HG03520 (cell line): Measurements from ENCODE around the gene SLC25A44.
"Not testable (repeated sequence)": the region's sequence is repeated elsewhere in the genome, so short reads cannot be mapped to it uniquely, and the experiment has no call there.

Source experiments
- ATAC-seq: cut with Tn5 transposase; IDR thresholded peaks from one replicate; pipeline ENCODE4 v1.9.1; 2021; ENCODE audit warnings: mild to moderate bottlenecking, moderate library complexity; ENCODE audit not compliant: unreplicated experiment

The SLC25A44 gene

DNA sequence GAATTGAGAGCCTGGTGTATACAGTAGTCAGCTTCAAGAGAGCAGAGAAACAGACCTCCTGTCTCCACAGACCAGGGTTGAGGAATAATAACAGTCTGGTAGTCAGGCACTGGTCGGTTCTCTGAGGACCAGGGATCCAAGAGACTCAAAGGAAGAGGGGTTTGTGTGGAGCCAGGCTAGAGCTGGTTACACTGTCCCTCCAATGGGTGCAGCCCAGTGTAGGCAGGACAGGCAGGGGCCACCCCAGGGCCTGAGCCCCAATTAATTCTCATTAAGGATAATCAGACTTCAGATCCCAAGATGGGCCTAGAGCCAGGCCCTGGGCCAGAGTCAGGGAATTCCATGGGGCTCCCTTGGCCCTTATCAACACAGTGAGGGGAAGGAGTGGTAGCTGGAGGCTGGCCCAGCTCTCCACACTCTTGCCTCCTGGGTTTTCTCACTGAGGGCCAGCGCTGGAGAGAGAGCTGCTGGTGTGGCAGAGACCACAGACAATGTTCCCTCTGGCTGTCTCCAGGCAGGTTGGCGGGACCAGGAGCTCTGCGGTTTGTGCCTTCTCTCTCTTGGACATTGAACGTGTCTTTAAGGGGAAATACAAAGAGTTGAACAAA, 31.4 kb upstream of the SLC25A44 start:
- ATAC-seq: no peak

DNA sequence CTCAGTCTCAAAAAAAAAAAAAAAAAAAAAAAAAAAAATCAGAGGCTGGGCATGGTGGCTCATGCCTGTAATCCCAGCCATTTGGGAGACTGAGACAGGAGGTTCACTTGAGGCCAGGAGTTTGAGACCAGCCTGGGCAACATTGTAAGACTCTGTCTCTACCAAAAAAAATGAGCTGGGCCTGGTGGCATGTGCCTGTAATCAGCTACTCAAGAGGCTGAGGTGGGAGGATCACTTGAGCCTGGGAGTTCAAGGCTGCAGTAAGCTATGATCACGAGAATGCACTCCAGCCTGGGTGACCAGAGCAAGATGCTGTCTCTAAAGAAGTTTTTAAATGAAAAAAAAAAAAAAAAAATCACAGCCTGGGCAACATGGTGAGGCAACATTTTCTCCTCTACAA, 30.2 kb upstream of the SLC25A44 start:
- ATAC-seq: no peak

DNA sequence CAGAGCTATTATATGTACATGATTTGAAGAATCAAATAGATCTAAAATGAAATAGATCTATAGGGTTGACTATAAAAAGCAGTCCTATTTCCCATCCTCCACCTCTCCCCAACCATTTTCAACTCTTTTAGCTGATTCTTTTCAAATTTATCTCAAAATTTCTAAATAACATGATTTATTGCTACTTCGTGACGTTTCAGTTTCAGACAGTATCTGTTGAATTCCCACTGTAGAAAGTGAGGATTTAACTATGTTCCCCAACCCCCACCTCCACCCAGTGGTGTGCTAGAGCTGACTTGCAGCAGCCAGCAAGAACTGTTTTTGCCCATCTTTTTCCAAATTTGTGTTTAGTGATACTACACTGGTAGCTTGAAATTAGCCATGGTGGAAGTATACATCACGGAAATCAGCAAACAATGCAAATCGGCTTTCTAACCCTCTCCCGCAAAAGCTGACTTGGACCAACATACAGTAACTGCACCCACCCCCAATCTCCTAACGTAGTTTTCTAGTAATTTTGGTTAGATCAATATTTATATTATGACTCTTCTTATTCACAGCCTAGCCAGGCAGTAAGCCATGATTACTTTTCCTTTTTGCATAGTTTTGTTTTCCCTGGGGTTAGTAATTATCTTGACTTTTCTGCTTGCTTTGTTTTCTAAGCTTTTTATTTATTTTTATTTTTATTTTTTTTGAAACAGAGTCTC, 29.6 kb upstream of the SLC25A44 start:
- ATAC-seq: no peak

DNA sequence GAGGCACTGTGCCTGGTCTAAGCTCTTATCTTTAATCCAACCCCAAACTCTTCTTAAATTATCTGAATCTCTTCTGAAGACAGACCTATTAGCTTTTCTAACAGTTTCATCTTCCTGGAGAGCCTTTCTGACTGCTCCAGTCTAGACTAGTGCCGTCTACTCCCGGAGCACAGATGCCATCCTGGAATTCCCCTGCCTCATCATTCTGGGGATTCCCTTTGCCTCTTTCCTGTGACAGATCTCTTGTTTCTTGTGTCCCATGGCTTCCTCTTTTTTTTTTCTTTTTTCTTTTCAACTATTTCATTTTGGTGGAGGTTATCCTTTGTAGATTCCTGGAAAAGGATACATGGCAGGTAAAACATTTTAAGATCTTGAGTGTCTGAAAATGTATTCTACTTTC, 28.8 kb upstream of the SLC25A44 start:
- no peak for ATAC-seq

DNA sequence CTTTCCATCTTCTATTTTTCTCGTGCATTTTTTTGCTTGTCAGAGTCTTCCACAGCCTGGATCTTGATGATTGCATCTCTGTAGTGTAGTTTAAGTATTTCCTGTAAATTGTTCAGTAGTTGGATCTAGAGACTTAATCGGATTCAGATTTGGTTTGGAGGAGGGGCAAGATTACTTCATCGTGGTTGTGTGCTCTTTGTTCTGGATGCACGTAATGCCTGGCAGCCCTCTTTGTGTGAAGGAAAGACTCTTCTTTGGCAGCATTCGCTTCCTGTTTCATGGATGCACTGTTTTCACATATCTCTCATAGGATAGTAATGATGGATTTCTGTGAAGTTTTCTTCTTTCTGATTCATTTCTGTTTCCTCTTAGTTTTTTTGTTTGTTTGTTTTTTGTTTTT, 26.4 kb upstream of the SLC25A44 start:
- no peak for ATAC-seq

DNA sequence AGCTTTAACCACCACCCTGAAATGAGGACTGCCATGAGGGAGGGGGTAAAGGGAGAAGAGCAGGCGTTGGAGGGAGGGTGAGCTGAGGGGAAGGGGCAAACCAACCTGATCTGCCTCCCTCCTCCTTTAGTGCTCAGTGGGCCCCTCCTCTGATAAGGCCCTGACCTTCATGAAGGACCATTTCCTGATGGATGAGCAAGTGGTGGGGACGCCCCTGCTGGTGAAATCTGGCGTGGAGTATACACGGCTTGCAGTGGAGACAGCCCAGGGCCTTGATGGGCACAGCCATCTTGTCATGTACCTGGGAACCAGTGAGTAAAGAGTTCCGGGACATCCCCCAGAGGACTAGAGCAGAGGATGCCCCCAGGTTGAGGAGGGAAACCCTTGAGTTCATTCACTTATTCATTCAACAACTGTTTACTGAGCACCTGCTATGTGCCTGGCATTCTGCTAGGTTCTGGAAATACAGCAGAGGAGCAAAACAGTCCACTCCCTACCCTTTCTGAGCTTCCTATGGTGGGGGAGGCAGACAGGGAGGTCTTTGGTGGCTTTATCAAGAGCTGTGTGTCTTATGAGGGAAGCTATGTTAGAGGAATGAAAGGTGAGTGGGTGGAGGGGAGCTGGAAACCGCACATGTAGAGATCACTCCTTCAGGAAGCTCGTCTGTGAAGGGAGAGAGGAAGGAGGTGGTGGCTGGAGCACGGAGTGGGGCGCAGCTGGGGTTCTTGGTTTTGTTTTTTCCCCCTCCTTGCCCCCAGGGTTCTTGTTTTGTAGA, 21.0 kb upstream of the SLC25A44 start:
- ATAC-seq: no peak

DNA sequence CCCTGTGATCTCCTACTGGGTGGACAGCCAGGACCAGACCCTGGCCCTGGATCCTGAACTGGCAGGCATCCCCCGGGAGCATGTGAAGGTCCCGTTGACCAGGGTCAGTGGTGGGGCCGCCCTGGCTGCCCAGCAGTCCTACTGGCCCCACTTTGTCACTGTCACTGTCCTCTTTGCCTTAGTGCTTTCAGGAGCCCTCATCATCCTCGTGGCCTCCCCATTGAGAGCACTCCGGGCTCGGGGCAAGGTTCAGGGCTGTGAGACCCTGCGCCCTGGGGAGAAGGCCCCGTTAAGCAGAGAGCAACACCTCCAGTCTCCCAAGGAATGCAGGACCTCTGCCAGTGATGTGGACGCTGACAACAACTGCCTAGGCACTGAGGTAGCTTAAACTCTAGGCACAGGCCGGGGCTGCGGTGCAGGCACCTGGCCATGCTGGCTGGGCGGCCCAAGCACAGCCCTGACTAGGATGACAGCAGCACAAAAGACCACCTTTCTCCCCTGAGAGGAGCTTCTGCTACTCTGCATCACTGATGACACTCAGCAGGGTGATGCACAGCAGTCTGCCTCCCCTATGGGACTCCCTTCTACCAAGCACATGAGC, 17.2 kb upstream of the SLC25A44 start:
- ATAC-seq: no peak

DNA sequence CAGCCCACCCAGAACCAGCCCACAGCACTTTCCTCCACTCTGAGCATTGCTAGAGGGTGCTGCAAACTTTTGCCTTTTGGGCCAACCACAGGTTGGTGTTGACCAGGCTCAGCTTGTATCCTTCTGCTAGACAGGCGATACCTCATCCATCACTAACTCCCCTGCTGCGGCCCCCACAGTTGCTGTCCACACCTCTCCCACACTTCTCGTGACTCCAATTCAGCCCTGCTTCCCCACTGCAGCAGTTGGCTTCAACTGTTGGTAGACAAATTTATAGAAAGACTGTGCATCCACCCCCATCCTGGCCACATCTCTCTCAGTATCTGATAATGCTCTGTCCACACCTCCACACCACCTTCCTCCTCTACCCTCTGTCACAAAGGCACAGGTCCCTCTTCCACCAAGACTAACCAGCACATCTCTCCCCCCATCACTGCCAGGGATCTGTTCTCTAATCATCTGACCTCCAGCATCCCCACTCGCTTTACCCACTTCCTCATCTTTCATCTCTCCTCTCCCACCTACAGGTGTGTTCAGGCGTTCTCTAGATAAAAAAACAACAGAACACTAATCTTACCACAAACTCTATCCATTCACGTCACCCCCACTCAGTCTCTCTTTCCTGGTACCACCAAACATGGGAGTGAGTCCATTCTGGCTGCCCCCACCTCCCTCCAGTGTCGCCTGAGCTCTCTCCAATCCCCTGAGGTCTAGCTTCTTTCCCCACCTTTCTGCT, 15.8 kb upstream of the SLC25A44 start:
- no peak for ATAC-seq

DNA sequence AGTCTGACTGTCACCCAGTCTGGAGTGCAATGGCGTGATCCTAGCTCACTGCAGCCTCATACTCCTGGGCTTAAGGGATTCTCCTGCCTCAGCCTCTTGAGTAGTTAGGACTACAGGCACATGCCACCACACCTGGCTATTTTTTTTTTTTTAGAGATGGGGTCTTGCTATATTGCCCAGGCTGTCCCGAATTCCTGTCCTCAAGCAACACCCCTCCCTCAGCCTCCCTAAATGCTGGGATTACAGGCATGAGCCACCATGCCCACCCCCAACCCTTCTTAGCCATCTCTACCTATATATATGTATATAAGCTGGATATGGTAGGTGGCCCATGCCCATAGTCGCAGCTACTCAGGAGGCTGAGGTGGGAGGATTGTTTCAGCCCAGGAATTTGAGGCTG, 13.4 kb upstream of the SLC25A44 start:
- no peak for ATAC-seq

DNA sequence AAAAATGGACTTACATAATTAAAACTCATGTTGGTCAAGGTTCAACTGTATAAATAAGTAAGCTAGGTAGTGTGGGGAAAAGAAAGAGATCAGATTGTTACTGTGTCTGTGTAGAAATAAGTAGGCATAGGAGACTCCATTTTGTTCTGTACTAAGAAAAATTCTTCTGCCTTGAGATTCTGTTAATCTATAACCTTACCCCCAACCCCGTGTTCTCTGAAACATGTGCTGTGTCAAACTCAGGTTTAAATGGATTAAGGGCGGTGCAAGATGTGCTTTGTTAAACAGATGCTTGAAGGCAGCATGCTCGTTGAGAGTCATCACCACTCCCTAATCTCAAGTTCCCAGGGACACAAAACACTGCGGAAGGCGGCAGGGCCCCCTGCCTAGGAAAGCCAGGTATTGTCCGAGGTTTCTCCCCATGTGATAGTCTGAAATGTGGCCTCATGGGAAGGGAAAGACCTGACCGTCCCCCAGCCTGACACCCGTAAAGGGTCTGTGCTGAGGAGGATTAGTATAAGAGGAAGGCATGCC, 12.4 kb upstream of the SLC25A44 start:
- not testable (repeated sequence) for ATAC-seq

DNA sequence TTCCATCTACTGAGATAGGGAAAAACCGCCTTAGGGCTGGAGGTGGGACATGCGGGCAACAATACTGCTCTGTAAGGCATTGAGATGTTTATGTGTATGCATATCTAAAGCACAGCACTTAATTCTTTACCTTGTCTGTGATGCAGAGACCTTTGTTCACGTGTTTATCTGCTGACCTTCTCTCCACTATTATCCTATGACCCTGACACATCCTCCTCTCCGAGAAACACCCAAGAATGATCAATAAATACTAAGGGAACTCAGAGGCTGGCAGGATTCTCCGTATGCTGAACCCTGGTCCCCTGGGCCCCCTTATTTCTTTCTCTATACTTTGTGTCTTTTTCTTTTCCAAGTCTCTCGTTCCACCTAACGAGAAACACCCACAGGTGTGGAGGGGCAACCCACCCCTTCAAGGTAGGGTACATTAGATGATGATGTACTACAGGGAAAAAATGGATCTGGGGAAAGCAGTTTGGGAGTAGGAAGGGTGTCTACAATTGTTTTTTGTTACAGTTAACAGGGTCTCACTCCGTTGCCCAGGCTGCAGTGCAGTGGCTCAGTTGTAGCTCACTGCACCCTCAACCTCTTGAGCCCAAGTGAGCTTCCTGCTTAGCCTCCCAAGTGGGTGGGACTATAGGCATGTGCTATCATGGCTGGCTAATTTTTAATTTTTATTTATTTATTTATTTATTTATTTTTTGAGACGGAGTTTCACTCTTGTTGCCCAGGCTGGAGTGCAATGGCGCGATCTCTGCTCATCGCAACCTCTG, 11.7 kb upstream of the SLC25A44 start:
- not testable (repeated sequence) for ATAC-seq

DNA sequence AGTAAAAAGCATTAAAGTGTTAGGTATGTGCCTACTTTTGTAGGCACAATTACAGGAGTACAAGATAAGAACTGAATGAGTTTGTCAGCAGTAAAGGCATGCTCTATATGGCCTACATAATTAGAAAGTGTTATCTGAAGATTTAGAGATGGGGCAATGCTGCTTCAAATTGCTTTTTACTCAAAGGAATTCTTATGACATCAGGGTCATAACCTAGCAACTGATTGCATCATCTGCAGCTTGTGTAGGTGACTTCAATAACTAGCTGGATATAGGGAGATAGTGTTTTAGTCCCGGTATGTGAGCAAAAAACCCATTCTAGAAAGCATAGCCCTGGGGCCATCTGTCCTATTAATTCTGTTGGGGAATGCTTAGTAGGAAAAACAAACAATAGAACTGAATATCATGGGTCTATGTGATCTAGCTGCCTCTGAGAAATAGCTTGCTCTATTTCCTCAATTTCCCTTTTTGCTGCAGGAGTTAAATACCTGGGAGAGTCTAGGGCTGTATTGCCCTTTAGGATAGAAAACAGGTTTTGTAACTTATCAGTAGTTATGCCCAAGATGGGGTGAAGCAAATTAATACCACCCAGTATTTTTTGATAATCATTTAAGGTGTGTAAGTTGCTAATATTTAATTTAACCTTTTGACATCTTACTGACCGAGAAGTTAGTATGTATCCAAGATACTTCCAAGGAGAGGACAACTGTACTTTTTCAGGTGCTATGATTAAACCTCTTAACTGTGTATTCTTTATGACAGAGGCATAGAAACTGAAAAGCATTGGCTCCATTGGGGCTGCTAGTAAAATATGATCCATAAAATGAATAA, 7.3 kb upstream of the SLC25A44 start:
- not testable (repeated sequence) for ATAC-seq

DNA sequence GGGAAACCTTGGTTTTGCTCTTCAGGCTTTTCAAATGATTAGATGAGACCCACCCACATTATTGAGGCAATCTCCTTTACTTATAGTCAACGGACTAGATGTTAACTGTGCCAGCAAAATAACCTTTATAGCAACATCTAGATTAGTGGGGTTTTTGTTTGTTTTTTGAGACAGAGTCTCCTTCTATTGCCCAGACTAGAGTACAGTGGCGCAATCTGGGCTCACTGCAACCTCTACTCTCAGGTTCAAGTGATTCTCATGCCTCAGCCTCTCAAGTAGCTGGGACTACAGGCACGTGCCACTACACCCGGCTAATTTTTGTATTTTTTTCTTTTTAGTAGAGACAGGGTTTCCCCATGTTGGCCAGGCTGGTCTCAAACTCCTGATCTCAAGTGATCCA, 3.6 kb upstream of the SLC25A44 start:
- ATAC-seq: not testable (repeated sequence)

DNA sequence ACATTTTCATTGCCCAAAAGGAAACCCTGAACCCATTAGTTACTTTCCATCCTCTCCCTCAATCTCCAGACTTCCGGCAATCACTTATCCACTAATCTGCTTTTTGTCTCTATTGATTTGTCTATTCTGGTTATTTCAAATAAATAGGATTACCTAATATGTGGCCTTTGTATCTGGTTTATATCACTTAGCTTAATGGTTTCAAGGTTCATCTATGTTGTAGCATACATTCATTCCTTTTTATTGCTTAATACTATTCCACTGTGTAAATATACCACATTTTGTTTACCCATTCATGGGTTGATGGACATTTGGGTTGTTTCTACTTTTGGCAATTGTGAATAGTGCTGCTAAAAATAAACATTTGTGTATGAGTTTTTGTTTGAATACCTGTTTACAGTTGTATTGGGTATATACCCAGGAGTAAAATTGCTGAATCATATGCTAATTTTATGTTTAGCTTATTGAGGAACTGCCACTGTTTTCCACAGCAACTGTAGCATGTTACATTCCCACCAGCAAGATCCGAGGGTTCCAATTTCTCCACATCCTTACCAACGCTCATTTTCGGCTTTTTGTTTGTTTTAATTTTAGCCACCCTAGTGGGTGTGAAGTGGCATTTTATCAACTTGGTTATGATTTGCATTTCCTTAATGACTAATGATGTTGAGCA, 2.5 kb upstream of the SLC25A44 start:
- no peak for ATAC-seq

DNA sequence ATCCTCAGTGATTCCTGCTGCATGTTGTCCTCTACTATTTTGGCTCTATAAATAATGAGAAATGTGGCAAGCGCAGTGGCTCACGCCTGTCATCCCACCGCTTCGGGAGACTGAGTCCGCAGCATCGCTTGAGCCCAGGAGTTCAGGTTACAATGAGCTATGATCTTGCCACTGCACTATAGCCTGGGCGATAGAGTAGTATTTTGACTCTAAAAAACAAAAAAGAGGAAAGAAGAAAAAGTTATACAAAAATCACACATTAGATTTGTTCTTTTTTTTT, 756 bp upstream of the SLC25A44 start:
- no peak for ATAC-seq

DNA sequence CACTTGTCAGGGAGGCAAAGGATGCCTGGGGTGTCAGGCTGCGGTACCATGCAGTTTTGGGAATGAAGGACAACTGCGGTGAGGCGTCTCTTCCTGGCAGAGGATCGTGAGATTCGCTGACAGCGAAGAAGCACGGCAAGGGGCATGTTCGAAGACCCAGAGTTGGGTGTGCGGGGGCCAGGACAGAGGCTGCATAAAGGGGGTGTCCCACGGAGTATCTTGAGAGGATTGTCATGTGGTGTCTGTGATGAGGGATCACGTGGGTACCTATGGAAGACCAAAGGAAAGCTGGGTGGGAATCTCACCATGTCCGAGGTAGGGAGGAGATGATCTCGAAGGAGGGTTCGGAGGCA, 372 bp downstream of the SLC25A44 start:
- ATAC-seq: peak; percentile 4

DNA sequence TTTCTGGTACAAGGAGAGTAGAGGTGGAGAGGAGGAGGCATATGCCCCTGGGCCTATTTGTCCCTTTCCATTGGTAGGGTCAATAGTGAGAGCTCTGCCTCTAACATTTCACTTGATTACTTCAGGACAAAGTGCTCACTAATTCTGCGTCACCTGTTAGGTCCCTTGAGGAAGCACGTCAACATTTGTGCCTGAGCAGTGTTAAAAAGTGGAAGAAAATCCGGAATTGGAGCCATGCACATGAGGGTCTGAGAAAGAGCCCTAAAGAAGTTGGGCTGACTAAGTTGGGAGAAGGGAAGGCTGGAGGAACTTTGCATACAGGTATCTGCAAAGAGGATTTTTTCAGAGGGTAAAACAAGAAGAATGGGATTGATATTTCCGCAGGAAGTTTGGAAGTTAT, 1.9 kb downstream of the SLC25A44 start:
- ATAC-seq: no peak

DNA sequence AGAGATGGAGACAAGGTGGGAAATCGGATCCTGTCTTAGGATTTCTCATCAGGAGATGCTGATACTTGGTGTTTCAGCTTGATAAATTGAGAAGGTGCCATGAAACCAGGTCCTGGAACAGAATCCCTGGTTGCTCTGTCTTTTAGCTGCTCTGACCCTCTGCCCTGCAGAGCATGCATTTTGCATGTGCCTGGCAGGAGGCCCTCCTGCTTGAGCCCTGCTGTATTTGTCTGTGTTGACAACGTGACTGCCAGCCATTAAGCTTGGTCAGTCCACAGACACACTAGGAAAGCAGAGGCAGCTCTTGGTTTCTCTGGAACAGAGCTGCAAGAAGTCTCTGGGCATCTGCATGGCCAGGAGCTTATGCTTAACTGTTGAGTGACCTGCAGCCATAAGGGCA, 2.5 kb downstream of the SLC25A44 start:
- ATAC-seq: no peak

DNA sequence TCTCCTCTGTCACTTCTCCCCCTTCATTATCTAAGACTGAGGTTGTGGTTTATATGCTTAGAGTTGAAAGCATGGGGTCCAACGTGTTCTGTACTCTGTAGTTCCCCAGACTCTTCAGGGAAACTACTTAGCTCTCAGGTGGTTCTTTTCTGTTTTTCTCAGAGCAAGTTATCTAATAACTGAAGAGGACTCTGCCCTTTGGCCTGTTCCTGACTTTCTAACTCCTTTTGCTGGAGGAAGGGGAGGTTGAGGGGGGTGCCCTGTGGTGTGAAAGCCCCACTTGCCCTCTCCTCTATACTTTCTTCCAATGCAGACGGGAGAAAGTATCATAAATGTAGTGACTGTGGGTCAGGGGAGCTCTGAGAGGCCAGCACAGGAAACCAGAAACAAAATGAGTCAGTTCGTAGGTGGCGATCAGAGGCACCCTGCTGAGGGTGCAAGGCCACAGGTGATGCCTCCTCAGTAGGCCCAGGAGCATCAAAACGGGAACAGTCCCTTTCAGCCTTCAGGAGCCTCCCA, 5.0 kb downstream of the SLC25A44 start:
- no peak for ATAC-seq
